ENCODE measurements around the gene JAML. TPM values are rescaled to one million over a fixed set of nuclear protein-coding genes. Genes with fewer than 3 reads are reported as not detected.

Gene JAML
- polyA plus RNA-seq, 4 donors: 2.2 to 3.2 (median 2.7) TPM

- DNase-seq (ENCODE audit: low read depth in 4 of 4, low spot score in 2 of 4): no peak
Measured at GRCh38 chr11:118151431-118151830, 73.4 kb downstream of the JAML start.

DNA sequence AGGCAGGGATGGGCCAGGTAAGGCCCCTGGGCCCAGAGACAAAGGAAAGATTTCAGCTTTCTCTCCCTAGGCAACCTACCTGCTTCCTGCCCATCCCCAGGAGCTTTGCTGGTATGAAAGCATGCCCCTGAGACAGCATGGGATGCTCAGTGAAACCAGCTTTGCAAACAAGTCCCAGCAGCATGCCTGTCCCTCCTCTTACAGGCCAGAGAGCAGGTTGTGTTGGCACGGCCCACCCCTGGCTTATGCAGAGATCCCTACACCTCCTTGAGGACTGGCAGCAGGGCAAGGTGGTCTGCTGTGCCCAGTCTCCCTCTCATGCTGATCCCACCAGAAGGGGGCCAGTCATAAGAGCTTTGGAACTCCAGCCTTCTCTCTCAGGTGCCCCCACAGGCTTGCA is 75.3 kb downstream of the JAML start:
- no peak for DNase-seq (ENCODE audit: low read depth in 4 of 4, low spot score in 2 of 4)

- DNase-seq (ENCODE audit: low read depth in 4 of 4, low spot score in 2 of 4): no peak
Measured at GRCh38 chr11:118148856-118149255, 76.0 kb downstream of the JAML start.

- no peak for DNase-seq (ENCODE audit: low read depth in 4 of 4, low spot score in 2 of 4)
Measured at GRCh38 chr11:118148240-118148639, 76.6 kb downstream of the JAML start.

DNA sequence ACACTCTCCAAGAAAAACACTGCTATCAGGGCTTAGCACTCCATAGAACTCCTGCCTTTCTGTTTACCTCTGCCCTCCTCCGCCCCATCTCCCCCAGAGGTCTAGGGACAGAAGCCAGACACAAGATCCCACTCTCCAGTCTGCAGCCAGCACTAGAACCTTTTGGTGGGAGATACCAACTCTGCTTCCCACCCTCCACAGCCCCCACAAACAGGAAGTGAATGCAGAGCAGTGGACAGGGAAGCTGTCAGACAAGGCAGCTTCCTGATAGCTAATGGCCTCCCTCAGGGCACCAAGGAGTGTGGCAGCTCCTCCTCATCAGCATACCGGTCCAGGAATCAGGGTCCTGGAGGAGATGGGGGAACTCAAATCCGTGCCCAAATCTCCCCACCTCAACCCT is 77.3 kb downstream of the JAML start:
- no peak for DNase-seq (ENCODE audit: low read depth in 4 of 4, low spot score in 2 of 4)

GRCh38 chr11:118146554-118146953 is 78.3 kb downstream of the JAML start:
- DNase-seq (ENCODE audit: low read depth in 4 of 4, low spot score in 2 of 4): no peak

DNA sequence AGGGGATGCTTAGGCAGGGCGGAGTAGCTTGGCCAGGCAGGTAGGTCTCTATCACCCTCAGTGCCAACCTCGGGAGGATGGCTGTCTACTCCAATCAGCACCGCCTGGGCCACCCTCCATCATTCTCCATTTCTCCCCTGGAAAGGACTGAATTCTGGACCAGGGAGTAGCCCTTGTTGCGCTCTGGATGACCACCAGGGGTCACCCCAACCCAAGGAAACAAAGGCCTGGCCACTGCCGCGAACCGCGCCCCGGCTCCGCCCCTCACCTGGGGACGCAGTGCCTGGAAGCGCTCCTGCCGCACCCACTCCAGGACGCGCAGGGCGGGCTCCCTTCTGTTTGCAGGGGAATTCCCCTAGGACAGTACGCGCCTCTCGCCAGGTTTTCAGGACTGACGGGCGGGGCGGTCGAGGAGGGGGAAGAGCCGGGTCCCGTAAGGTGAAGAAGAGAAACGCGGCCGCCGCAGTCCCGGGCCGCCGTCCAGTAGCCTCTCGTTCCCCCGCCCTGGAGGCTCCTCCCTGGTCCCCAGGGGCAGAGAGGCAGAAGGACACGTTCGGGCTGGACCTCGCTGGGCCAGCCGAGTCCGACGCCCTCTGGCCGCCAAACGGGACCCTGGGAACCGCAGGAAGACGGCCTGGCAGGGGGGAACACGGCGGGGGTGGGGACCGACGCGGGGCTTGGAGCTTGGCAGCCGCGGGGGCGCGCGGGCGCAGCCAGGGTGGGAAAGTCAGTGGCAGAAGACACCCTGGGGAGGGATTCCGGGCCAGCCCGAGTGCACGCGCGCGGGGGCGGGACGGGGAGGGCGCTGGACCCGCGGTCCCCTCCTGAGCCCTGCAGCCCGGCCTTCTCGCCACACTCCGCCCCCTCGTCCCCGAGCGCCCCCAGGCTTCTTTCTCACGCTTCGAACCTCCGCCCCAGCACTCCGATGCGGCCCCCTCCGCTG is 79.3 kb downstream of the JAML start:
- DNase-seq (ENCODE audit: low read depth in 4 of 4, low spot score in 2 of 4): peak; percentile 65 to 68 (median 66)

DNA sequence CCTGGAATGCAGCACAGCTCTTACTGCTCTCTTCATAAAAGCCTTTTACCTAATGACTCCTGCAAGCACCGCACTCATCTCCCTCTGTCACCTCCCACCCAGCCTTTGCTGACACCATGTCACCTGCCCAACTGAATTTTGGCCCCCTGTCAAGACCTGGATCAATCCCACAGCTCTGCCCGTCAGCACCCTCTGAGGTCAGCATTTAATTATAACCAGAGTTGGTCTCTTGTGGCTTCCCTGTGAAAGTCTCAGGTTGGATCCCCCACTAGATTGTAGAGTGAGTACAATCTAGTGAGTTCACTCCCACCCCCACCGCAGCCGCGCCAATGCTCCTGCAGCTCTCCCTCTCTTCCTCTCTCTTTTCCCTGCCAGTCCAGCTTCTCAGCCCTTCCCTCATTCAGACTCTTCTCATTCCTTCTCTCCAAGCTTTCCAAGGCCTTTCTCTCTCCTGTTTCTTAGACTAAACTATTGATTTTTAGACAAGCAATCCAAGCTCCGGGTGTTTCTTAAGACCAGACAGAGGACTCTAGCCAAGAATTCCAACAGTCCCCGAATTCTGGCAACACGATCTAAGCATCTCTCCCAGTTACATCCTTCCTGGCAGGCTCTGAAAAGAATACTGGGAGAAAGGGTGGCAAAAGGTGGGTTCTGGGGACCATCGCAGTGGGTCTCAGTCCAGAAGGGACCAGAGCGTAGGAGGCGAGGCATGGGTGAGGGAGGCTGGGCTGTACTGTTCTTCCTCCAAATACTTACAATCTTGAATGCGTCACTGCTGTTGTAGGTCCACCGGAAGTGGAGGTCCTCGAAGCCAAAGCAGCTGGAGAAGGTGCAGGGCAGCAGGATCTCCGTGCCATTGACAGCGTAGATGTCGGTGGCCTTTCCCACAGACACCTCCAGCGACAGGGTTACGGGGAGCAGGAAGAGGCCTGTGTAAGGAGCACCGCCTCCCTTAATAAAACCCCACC is 80.2 kb downstream of the JAML start:
- DNase-seq (ENCODE audit: low read depth in 4 of 4, low spot score in 2 of 4): no peak

Other genes with a start within 250 kb of the JAML start
- gene IL10RA, start 238.6 kb downstream of the JAML start, polyA plus RNA-seq (ENCODE audit: insufficient read length in 4 of 4): 1 to 10 TPM; 2.2 to 3.1 (median 2.6) TPM
- gene TMPRSS4, start 147.9 kb downstream of the JAML start, polyA plus RNA-seq (ENCODE audit: insufficient read length in 4 of 4): 10 to 100 TPM; 25.8 to 39.6 (median 32.0) TPM
- under 1 TPM; 0.05 to 0.30 (median 0.12) TPM for gene SMIM35, start 138.0 kb downstream of the JAML start, polyA plus RNA-seq (ENCODE audit: insufficient read length in 4 of 4)
- 1 to 10 TPM; 1.0 to 1.9 (median 1.5) TPM for gene SCN4B, start 72.2 kb downstream of the JAML start, polyA plus RNA-seq (ENCODE audit: insufficient read length in 4 of 4)
- 1 to 10 TPM; 3.9 to 5.7 (median 4.7) TPM for gene SCN2B, start 48.4 kb downstream of the JAML start, polyA plus RNA-seq (ENCODE audit: insufficient read length in 4 of 4)
- gene MPZL3, start 27.4 kb upstream of the JAML start, polyA plus RNA-seq (ENCODE audit: insufficient read length in 4 of 4): 1 to 10 TPM; 4.2 to 6.9 (median 5.2) TPM
- 10 to 100 TPM; 18.4 to 28.5 (median 21.8) TPM for gene MPZL2, start 39.3 kb upstream of the JAML start, polyA plus RNA-seq (ENCODE audit: insufficient read length in 4 of 4)
- gene CD3E, start 79.7 kb upstream of the JAML start, polyA plus RNA-seq (ENCODE audit: insufficient read length in 4 of 4): under 1 TPM; 0.28 to 0.51 (median 0.38) TPM
- gene CD3D, start 117.7 kb upstream of the JAML start, polyA plus RNA-seq (ENCODE audit: insufficient read length in 4 of 4): under 1 TPM in 2 of 4 donors, not detected in 2; 0.22 to 0.38 TPM
- gene CD3G, start 119.3 kb upstream of the JAML start, polyA plus RNA-seq (ENCODE audit: insufficient read length in 4 of 4): under 1 TPM; 0.18 to 0.24 (median 0.21) TPM
- 10 to 100 TPM; 30.2 to 50.1 (median 39.8) TPM for gene UBE4A, start 134.6 kb upstream of the JAML start, polyA plus RNA-seq (ENCODE audit: insufficient read length in 4 of 4)
- 100 to 1,000 TPM; 381 to 539 (median 454) TPM for gene ATP5MG, start 176.6 kb upstream of the JAML start, polyA plus RNA-seq (ENCODE audit: insufficient read length in 4 of 4)
- 10 to 100 TPM; 31.8 to 54.5 (median 44.2) TPM for gene KMT2A, start 211.5 kb upstream of the JAML start, polyA plus RNA-seq (ENCODE audit: insufficient read length in 4 of 4)

All from left renal cortex interstitium (tissue), 4 donors.